ENCODE results near the gene EEPD1. TPM values are rescaled to one million over a fixed set of nuclear protein-coding genes. Genes with fewer than 3 reads are reported as not detected.

Gene EEPD1
- polyA plus RNA-seq, 2 of the 4 experiments (the other 2 are of a cell fraction), result 16.0 to 24.3 TPM

DNA sequence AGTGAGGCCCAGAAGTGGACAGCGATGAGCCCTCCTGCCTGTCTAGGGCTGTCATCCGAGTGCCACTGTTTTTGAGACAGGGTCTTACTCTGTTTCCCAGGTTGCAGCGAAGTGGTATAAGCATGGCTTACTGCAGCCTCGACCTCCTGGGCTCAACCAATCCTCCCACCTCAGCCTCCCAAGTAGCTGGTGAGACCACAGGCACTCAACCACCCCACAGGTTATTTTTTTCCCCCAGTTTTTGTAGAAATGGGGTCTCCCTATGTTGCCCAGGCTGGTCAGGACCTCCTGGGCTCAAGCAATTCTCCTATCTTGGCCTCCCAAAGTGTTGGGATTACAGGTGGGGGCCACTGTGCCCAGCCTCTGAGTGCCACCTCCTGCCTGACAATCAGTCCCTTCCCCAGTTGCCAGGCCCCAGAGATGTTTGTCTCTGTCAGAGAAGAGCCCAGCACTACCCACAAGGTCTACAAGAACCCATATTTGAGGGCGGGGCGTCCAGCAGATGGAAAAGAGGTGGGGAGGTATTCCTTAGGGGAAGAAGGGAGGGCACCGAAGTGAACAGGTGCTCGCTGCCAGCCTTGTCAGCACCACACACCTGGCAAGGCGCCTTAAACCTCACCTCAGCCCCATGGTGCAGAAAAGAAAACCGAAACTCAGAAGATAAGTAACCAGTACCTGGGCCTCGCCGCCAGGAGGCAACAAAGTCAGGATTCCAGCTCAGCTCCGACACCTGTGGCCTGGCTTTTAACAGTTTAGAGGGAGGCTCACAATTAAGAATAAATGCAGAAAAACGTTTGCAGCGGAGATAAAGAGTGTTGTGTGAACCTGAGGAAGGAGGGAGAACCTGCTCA, 159.2 kb downstream of the EEPD1 start:
- FAIRE-seq, result no peak

DNA sequence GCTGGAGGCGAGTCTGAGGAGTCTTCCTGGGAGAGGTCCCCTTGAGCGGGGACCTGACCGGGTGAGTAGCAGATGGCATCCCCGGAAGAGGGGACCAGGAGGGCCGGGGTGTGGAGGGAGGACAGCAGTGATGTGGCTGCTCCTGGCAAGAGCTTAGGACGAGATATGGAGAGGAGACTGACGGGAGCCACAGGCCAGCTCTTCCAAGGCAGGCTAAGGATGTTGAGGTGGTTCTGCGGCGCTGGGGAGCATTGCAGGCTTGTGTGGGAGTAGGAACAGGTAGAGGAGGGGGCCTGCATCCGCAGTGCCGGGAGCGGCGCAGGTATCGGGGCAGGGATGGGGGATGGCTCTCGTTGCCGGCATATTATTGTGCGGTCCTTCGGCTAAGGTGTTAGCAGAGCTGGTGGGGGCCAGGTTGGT, 159.9 kb downstream of the EEPD1 start:
- FAIRE-seq, result no peak
- WGBS (ENCODE audit: missing lambda C conversion rate), result 89% methylated on average over 17 of the region's 18 CpGs
- no peak for TF ChIP-seq POLR2A (IDR thresholded peaks at IDR 0.05; ENCODE audit: low read length)
- TF ChIP-seq, protein P1, sequence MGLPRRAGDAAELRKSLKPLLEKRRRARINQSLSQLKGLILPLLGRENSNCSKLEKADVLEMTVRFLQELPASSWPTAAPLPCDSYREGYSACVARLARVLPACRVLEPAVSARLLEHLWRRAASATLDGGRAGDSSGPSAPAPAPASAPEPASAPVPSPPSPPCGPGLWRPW (IDR thresholded peaks at IDR 0.05), result no peak
- TF ChIP-seq NR3C1 (IDR thresholded peaks at IDR 0.05), result no peak
- no peak for TF ChIP-seq FOSB (CRISPR knock-in tag; IDR thresholded peaks at IDR 0.05)
- no peak for TF ChIP-seq CBX8 (IDR thresholded peaks at IDR 0.05)
- ATAC-seq, result peak in 1 of 2 experiments; percentile 43; a peak in 3 of 6 replicates
- H3K4me3 ChIP-seq, result no peak overlapping the region
- no peak overlapping the region for H3K27ac ChIP-seq
- POLR2A ChIA-PET, result no interaction called here
- H3K4me1 ChIP-seq, result no peaks in the 10 kb centered on the region
- no peak for DNase-seq (ENCODE audit: low read depth in 1 of 2, low spot score in 1 of 2)
- CTCF ChIA-PET, result interaction anchor here (0.6 to 10.8 kb wide), 5 partner anchors 11 to 328 kb away, joined by 3 to 131 read pairs (median 6); a partner anchor contains a TSS
- no peaks in the 10 kb centered on the region for H3K9me3 ChIP-seq
- no peak overlapping the region for H3K4me2 ChIP-seq

More for the DNA sequence above, 159.2 kb downstream of the EEPD1 start:
- Histone ChIP-seq H3K9me3 (no peaks in the 10 kb centered on the region), H3K27ac (no peak overlapping the region), H3K4me2 (no peak overlapping the region), H3K4me3 (no peak overlapping the region), H3K4me1 (no peaks in the 10 kb centered on the region)
- 65% methylated on average over 15 of the region's 15 CpGs for WGBS (ENCODE audit: missing lambda C conversion rate)
- ChIA-PET POLR2A (no interaction called here), CTCF (interaction anchor here (0.6 to 10.8 kb wide), 7 partner anchors 7 to 336 kb away, joined by 3 to 131 read pairs (median 6); a partner anchor contains a TSS)
- peak in 1 of 2 experiments; percentile 37 for DNase-seq (ENCODE audit: low read depth in 1 of 2, low spot score in 1 of 2)
- peak; percentile 67 to 81; a peak in 3 of 6 replicates for ATAC-seq
- TF ChIP-seq CBX8 (IDR thresholded peaks at IDR 0.05) (no peak), RAD21 (conservative IDR thresholded peaks at IDR 0.05 in 1 of 2, IDR thresholded peaks at IDR 0.05 in 1 of 2) (peak in 1 of 2 experiments; percentile 29; a peak in 1 of 5 replicates), ZNF302 (CRISPR knock-in tag; IDR thresholded peaks at IDR 0.05) (no peak)
- TF ChIP-seq, protein P2, sequence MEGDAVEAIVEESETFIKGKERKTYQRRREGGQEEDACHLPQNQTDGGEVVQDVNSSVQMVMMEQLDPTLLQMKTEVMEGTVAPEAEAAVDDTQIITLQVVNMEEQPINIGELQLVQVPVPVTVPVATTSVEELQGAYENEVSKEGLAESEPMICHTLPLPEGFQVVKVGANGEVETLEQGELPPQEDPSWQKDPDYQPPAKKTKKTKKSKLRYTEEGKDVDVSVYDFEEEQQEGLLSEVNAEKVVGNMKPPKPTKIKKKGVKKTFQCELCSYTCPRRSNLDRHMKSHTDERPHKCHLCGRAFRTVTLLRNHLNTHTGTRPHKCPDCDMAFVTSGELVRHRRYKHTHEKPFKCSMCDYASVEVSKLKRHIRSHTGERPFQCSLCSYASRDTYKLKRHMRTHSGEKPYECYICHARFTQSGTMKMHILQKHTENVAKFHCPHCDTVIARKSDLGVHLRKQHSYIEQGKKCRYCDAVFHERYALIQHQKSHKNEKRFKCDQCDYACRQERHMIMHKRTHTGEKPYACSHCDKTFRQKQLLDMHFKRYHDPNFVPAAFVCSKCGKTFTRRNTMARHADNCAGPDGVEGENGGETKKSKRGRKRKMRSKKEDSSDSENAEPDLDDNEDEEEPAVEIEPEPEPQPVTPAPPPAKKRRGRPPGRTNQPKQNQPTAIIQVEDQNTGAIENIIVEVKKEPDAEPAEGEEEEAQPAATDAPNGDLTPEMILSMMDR (IDR thresholded peaks at IDR 0.05), result peak; percentile 31; the same call in 2 of the 3 replicates

DNA sequence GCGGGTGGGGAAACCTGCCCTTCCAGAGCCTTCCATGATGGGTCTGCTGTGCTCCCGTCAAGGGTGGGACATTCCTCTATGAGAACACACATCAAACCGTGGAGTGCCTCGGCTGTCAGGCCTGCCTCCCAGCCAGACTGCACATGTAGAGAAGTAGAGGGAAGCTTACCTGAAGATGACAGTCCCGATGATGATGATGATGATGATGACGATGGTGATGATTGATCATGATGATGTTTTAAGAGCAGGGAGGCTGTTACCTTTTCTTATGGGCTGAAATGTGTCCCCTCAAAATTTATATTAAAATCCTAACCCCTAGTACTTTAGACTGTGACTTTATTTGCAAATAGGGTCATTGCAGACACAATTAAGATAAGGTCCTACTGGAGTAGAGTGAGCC, 160.6 kb downstream of the EEPD1 start:
- Histone ChIP-seq H3K4me1 (no peaks in the 10 kb centered on the region), H3K9me3 (no peaks in the 10 kb centered on the region), H3K27ac (no peak overlapping the region), H3K4me3 (no peak overlapping the region), H3K4me2 (no peak overlapping the region)
- ChIA-PET CTCF (interaction anchor here (1.0 to 10.8 kb wide), 5 partner anchors 11 to 329 kb away, joined by 3 to 131 read pairs (median 6); no protein-coding TSS in a partner anchor), POLR2A (no interaction called here)
- WGBS (ENCODE audit: missing lambda C conversion rate), result 84% methylated on average over 6 of the region's 6 CpGs
- TF ChIP-seq CHD2 (IDR thresholded peaks at IDR 0.05; ENCODE audit: low read length, partially characterized antibody) (no peak), POLR2AphosphoS2 (conservative IDR thresholded peaks at IDR 0.05; ENCODE audit: low read length) (no peak), MYC (IDR thresholded peaks at IDR 0.05; ENCODE audit: borderline replicate concordance, low read length) (no peak), SREBF2 (IDR thresholded peaks at IDR 0.05) (no peak), HDAC2 (IDR thresholded peaks at IDR 0.05) (no peak), HOXA7 (CRISPR knock-in tag; IDR thresholded peaks at IDR 0.05) (no peak), FOSL2 (IDR thresholded peaks at IDR 0.05) (no peak), FOSL2 (CRISPR knock-in tag; IDR thresholded peaks at IDR 0.05) (no peak), NFE2L2 (conservative IDR thresholded peaks at IDR 0.05; ENCODE audit: low read length) (no peak), FOSB (CRISPR knock-in tag; IDR thresholded peaks at IDR 0.05) (no peak)
- TF ChIP-seq, protein P2 (IDR thresholded peaks at IDR 0.05), result no peak
- TF ChIP-seq, protein P1 (IDR thresholded peaks at IDR 0.05), result no peak
- TF ChIP-seq, protein P3, sequence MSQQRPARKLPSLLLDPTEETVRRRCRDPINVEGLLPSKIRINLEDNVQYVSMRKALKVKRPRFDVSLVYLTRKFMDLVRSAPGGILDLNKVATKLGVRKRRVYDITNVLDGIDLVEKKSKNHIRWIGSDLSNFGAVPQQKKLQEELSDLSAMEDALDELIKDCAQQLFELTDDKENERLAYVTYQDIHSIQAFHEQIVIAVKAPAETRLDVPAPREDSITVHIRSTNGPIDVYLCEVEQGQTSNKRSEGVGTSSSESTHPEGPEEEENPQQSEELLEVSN (IDR thresholded peaks at IDR 0.05; ENCODE audit: borderline replicate concordance, low read depth), result no peak
- TF ChIP-seq, protein P4, sequence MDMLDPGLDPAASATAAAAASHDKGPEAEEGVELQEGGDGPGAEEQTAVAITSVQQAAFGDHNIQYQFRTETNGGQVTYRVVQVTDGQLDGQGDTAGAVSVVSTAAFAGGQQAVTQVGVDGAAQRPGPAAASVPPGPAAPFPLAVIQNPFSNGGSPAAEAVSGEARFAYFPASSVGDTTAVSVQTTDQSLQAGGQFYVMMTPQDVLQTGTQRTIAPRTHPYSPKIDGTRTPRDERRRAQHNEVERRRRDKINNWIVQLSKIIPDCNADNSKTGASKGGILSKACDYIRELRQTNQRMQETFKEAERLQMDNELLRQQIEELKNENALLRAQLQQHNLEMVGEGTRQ (IDR thresholded peaks at IDR 0.05), result no peak
- no peak for DNase-seq (ENCODE audit: low read depth in 1 of 2, low spot score in 1 of 2)
- FAIRE-seq, result no peak
- ATAC-seq, result no peak
